Activated gamma-delta T cell treated with Interleukin-2 at 50 U/mL for 16 hours (primary cell): ENCODE measurements around the gene TPSD1.
"Not testable (repeated sequence)": the region's sequence is repeated elsewhere in the genome, so short reads cannot be mapped to it uniquely, and the experiment has no call there.

Source experiments
- DNase-seq: peaks from one replicate; pipeline ENCODE4 v3.0.0-alpha.2; 2020

TPSD1 gene

GRCh38 chr16:1221628-1222552 is 34.0 kb upstream of the TPSD1 start:
- no peak for DNase-seq

GRCh38 chr16:1222553-1223354 is 33.1 kb upstream of the TPSD1 start:
- DNase-seq: no peak

- DNase-seq: no peak
Measured at GRCh38 chr16:1223355-1224214, 32.3 kb upstream of the TPSD1 start.

GRCh38 chr16:1224558-1224957 is 31.3 kb upstream of the TPSD1 start:
- no peak for DNase-seq

- DNase-seq: no peak
Measured at GRCh38 chr16:1225051-1225451, 30.8 kb upstream of the TPSD1 start, which contains the start of gene TPSG1. TPSG1 (minus strand) TSS chr16:1225268; CDS start chr16:1225252, 16 bp downstream.

- DNase-seq: not testable (repeated sequence)
Measured at GRCh38 chr16:1225728-1226311, 30.0 kb upstream of the TPSD1 start.

- DNase-seq: not testable (repeated sequence)
Measured at GRCh38 chr16:1226692-1227091, 29.2 kb upstream of the TPSD1 start.

GRCh38 chr16:1228227-1228626 is 27.6 kb upstream of the TPSD1 start:
- DNase-seq: not testable (repeated sequence)

GRCh38 chr16:1229476-1229875 is 26.4 kb upstream of the TPSD1 start:
- DNase-seq: not testable (repeated sequence)

- not testable (repeated sequence) for DNase-seq
Measured at GRCh38 chr16:1230084-1230470, 25.8 kb upstream of the TPSD1 start, which contains the start of gene TPSB2. TPSB2 (minus strand) TSS chr16:1230184; CDS start chr16:1229951, 233 bp downstream.

GRCh38 chr16:1230471-1231212 is 25.2 kb upstream of the TPSD1 start:
- DNase-seq: peak; percentile 1

GRCh38 chr16:1231301-1231700 is 24.6 kb upstream of the TPSD1 start:
- DNase-seq: peak; percentile 0

GRCh38 chr16:1232049-1232748 is 23.7 kb upstream of the TPSD1 start:
- DNase-seq: not testable (repeated sequence)

- DNase-seq: not testable (repeated sequence)
Measured at GRCh38 chr16:1236659-1237058, 19.2 kb upstream of the TPSD1 start.

GRCh38 chr16:1237990-1238389 is 17.9 kb upstream of the TPSD1 start:
- peak; percentile 2 for DNase-seq

GRCh38 chr16:1238909-1239308 is 17.0 kb upstream of the TPSD1 start:
- peak; percentile 0 for DNase-seq

- DNase-seq: not testable (repeated sequence)
Measured at GRCh38 chr16:1239575-1239974, 16.3 kb upstream of the TPSD1 start.

- DNase-seq: not testable (repeated sequence)
Measured at GRCh38 chr16:1240436-1240835, 15.4 kb upstream of the TPSD1 start, which contains the start of gene TPSAB1. TPSAB1 (plus strand) TSS chr16:1240705; CDS start chr16:1240939, 234 bp downstream.

- DNase-seq: not testable (repeated sequence)
Measured at GRCh38 chr16:1241081-1241480, 14.8 kb upstream of the TPSD1 start.

- not testable (repeated sequence) for DNase-seq
Measured at GRCh38 chr16:1243363-1243762, 12.5 kb upstream of the TPSD1 start.
